HepG2 (cell line): ENCODE results near the gene SPTSSB. TPM values are rescaled to one million over a fixed set of nuclear protein-coding genes. Genes with fewer than 3 reads are reported as not detected.

ENCODE experiments used
- ATAC-seq: fragments of 200-7000 bp; cut with Tn5 transposase; 3 replicates; pipeline ENCODE4 v1.9.1; 2020; ENCODE audit warnings: mild to moderate bottlenecking, moderate library complexity
- BruUV-seq: library from RNA; stranded (reverse); fragments of 400-500 nt; replicated peaks from 2 replicates; lab custom pipeline; 2021; lab: Mats Ljungman, UMichigan
- CTCF ChIA-PET: fragments of 300-600 bp; formaldehyde crosslinking; extraction: SDS; loops from one replicate; lab custom pipeline; 2021; ENCODE audit warnings: low total read pairs, inconsistent platforms, low intra/inter-chr PET ratio; lab: Yijun Ruan, JAX
- POLR2A ChIA-PET: fragments of 350-600 bp; sonication (Branson Sonifier 250); formaldehyde crosslinking; loops from one replicate; lab custom pipeline; 2020; ENCODE audit warnings: antibody characterized with exemption, inconsistent platforms; lab: Yijun Ruan, JAX
- DNase-seq: peaks from one replicate; pipeline ENCODE4 v3.0.0-alpha.2; 2015; ENCODE audit warnings: low spot score
- FAIRE-seq: peaks from 3 replicates; lab custom pipeline; 2011; peaks lifted over from hg19 to GRCh38; lab: Jason Lieb, UNC
- H2AFZ ChIP-seq: one replicate; pipeline ENCODE4 v1.6.1; 2011; ENCODE audit warnings: low read length, inconsistent platforms
- H3K27ac ChIP-seq: fragments of 300-600 bp; 3 replicates; pipeline ENCODE4 v1.8.0; 2011; ENCODE audit warnings: mixed run types, mild to moderate bottlenecking, mixed read lengths, low read length, inconsistent platforms; ENCODE audit not compliant: insufficient read depth; ENCODE audit errors: extremely low read length
- H3K27me3 ChIP-seq, 2 experiments: fragments of 200-600 bp in 1 of 2; 2 replicates in 1 of 2; 3 replicates in 1 of 2; pipeline versions ENCODE4 v1.6.0 to v1.8.0; 2011; ENCODE audit warnings: low read length in 2 of 2, mild to moderate bottlenecking in 2 of 2, moderate library complexity in 2 of 2, inconsistent platforms in 1 of 2; ENCODE audit not compliant: insufficient read depth in 2 of 2, control insufficient read depth in 1 of 2
- H3K36me3 ChIP-seq, 2 experiments: fragments of 200-600 bp in 1 of 2; replicated peaks in 1 of 2; 2 replicates in 1 of 2; 3 replicates in 1 of 2; pipeline versions ENCODE4 v1.5.1 to v1.8.0; 2011; ENCODE audit warnings: low read length in 2 of 2, inconsistent platforms in 1 of 2; ENCODE audit not compliant: insufficient read depth in 2 of 2, control insufficient read depth in 1 of 2
- H3K4me1 ChIP-seq: 2 replicates; pipeline ENCODE4 v1.5.1; 2012; ENCODE audit warnings: low read length, inconsistent platforms; ENCODE audit not compliant: insufficient read depth
- H3K4me2 ChIP-seq: 2 replicates; pipeline ENCODE4 v1.6.0; 2011; ENCODE audit warnings: low read depth, low read length, inconsistent platforms
- H3K4me3 ChIP-seq, 3 experiments: fragments of 200-600 bp in 1 of 3; sonication (generic), shearing (Covaris generic) in 1 of 3; replicated peaks in 1 of 3; 2 replicates each; pipeline ENCODE4 v1.5.1; 2011 to 2016; ENCODE audit warnings: low read length in 3 of 3, inconsistent platforms in 2 of 3, low read depth in 2 of 3, mild to moderate bottlenecking in 2 of 3, control low read depth in 1 of 3, mixed read lengths in 1 of 3; ENCODE audit not compliant: insufficient read depth in 1 of 3
- H3K79me2 ChIP-seq: one replicate; pipeline ENCODE4 v1.6.1; 2011; ENCODE audit warnings: low read length, inconsistent platforms; ENCODE audit not compliant: insufficient read depth
- H3K9ac ChIP-seq: 2 replicates; pipeline ENCODE4 v1.6.0; 2011; ENCODE audit warnings: mild to moderate bottlenecking, low read depth, low read length, inconsistent platforms; ENCODE audit not compliant: insufficient read depth
- H3K9me3 ChIP-seq: 2 replicates; pipeline ENCODE4 v1.5.1; 2012; ENCODE audit warnings: mild to moderate bottlenecking, low read length
- H4K20me1 ChIP-seq: 2 replicates; pipeline ENCODE4 v1.6.0; 2011; ENCODE audit warnings: inconsistent platforms, mild to moderate bottlenecking, low read length, moderate library complexity; ENCODE audit not compliant: insufficient read depth
- ATF2 ChIP-seq: sonication (generic); formaldehyde crosslinking; IDR thresholded peaks from 2 replicates; pipeline ENCODE4 v1.4.0; 2020; ENCODE audit warnings: missing genetic modification reagents
- BORCS8-MEF2B ChIP-seq: sonication (generic); formaldehyde crosslinking; IDR thresholded peaks from 2 replicates; pipeline ENCODE4 v1.8.0; 2022; ENCODE audit warnings: mild to moderate bottlenecking, missing genetic modification reagents
- ETS1 ChIP-seq: sonication (generic); formaldehyde crosslinking; IDR thresholded peaks from 2 replicates; pipeline ENCODE4 v1.4.0; 2020; ENCODE audit warnings: missing genetic modification reagents
- FUBP1 ChIP-seq: sonication (generic); formaldehyde crosslinking; IDR thresholded peaks from 2 replicates; pipeline ENCODE4 v1.5.1; 2020; ENCODE audit warnings: missing genetic modification reagents, mild to moderate bottlenecking, borderline replicate concordance
- GATA4 ChIP-seq: sonication (generic); IDR thresholded peaks from 2 replicates; pipeline ENCODE4 v1.6.1; 2016; ENCODE audit warnings: antibody characterized with exemption, low read depth, borderline replicate concordance
- LCORL ChIP-seq, 2 experiments: fragments of 450-650 bp in 1 of 2; sonication (generic) in 1 of 2; formaldehyde crosslinking in 1 of 2; IDR thresholded peaks; 2 replicates each; pipeline versions ENCODE4 v1.5.0 to v1.6.1; 2017 to 2020; ENCODE audit warnings: antibody characterized with exemption in 1 of 2, missing genetic modification reagents in 1 of 2
- NFE2L2 ChIP-seq: fragments of 150-350 bp; IDR thresholded peaks from 2 replicates; pipeline ENCODE4 v1.6.1; 2014; ENCODE audit warnings: low read length
- ONECUT2 ChIP-seq: sonication (generic); formaldehyde crosslinking; IDR thresholded peaks from 2 replicates; pipeline ENCODE4 v1.4.0; 2020; ENCODE audit warnings: missing genetic modification reagents
- STAT5B ChIP-seq: sonication (generic); formaldehyde crosslinking; IDR thresholded peaks from 2 replicates; pipeline ENCODE4 v1.4.0; 2020; ENCODE audit warnings: missing genetic modification reagents
- ZBTB20 ChIP-seq: sonication (generic); formaldehyde crosslinking; IDR thresholded peaks from 2 replicates; pipeline ENCODE4 v1.8.1; 2023; ENCODE audit warnings: missing genetic modification reagents, low read depth, mild to moderate bottlenecking, borderline replicate concordance
- ZBTB8A ChIP-seq: sonication (generic); formaldehyde crosslinking; IDR thresholded peaks from 2 replicates; pipeline ENCODE4 v1.4.0; 2020; ENCODE audit warnings: mild to moderate bottlenecking, low read depth, missing genetic modification reagents, borderline replicate concordance
- ZNF468 ChIP-seq: sonication (generic); formaldehyde crosslinking; IDR thresholded peaks from 2 replicates; pipeline ENCODE4 v1.8.0; 2022; ENCODE audit warnings: mild to moderate bottlenecking, moderate library complexity, missing genetic modification reagents
- ZNF503 ChIP-seq: sonication (generic); formaldehyde crosslinking; IDR thresholded peaks from 2 replicates; pipeline ENCODE4 v1.4.0; 2020; ENCODE audit warnings: missing genetic modification reagents
- ZNF558 ChIP-seq: sonication (generic); formaldehyde crosslinking; IDR thresholded peaks from 2 replicates; pipeline ENCODE4 v1.9.0; 2022; ENCODE audit warnings: mild to moderate bottlenecking, missing genetic modification reagents, borderline replicate concordance
- ZNF639 ChIP-seq: conservative IDR thresholded peaks from 2 replicates; pipeline ENCODE4 v1.6.1; 2018; ENCODE audit warnings: missing genetic modification reagents
- ZNF644 ChIP-seq: IDR thresholded peaks from 2 replicates; pipeline ENCODE4 v1.6.1; 2016; ENCODE audit warnings: low read depth
- WGBS: methylation state at CpG from one replicate; pipeline ENCODE4 v1.1.6; 2017; ENCODE audit warnings: low lambda C conversion rate; 5-methylcytosine and 5-hydroxymethylcytosine counted together
- in situ Hi-C: cut with HindIII; loops from 2 replicates; pipeline ENCODE4 v1.10.0; 2017; ENCODE audit warnings: low pct_unique_long_range_greater_than_20kb; ENCODE audit not compliant: extremely low pct_ligation_motif_present
- intact Hi-C: fragments of 100-400 bp; cut with micrococcal nuclease; formaldehyde crosslinking; loops from one replicate; pipeline ENCODE4 v1.10.0; 2022; ENCODE audit not compliant: unreplicated experiment
- polyA plus RNA-seq, 8 experiments: library from polyadenylated mRNA; depleted of rRNA in 3 of 8; stranded (reverse) in 7 of 8; unstranded in 1 of 8; fragments of >200 nt; fragmentation: Illumina TruSeq in 4 of 8; extraction: Trizol in 4 of 8; gene quantifications; 2 replicates each; pipeline versions ENCODE4 v1.2.1 to v1.2.3, GENCODE V29; 2011 to 2016; ENCODE audit warnings: low read depth in 4 of 8, missing spikeins in 1 of 8, mixed read lengths in 1 of 8; ENCODE audit not compliant: insufficient read depth in 1 of 8
- total RNA-seq, 5 experiments: library from RNA; depleted of rRNA; stranded (reverse); fragments of >200 nt; fragmentation: Illumina TruSeq; extraction: Trizol; gene quantifications; 2 replicates each; pipeline ENCODE4 v1.2.3, GENCODE V29; 2016; ENCODE audit warnings: low read depth in 1 of 5

The SPTSSB gene
- total and polyA plus RNA-seq, 2 of the 13 experiments (the other 11 are each of a cell fraction or from before 2014, with no cell fraction given), result 0.51 to 2.4 TPM

GRCh38 chr3:161392853-161393252 is 21.5 kb upstream of the SPTSSB start (continued):
- no peak for TF ChIP-seq FUBP1 (CRISPR knock-in tag)
- TF ChIP-seq, all 625 proteins: peak for 0

- no peak for ATAC-seq
- no peak for DNase-seq
- in situ Hi-C loops (no loop called here), intact Hi-C loops (no loop called here)
- H3K4me3 ChIP-seq, result no peak overlapping the region
- H3K27me3 ChIP-seq, result peaks cover 0 to 3% of the 10 kb centered on the region in 2 experiments; a peak in 1 of 5 replicates
- no peak overlapping the region for H3K4me2 ChIP-seq
- BruUV-seq, result no TSS peak
- no peak overlapping the region for H3K27ac ChIP-seq
- no peaks in the 10 kb centered on the region for H4K20me1 ChIP-seq
- peaks cover 57% of the 10 kb centered on the region for H3K4me1 ChIP-seq
- H3K9me3 ChIP-seq, result no peaks in the 10 kb centered on the region
- no peaks in the 10 kb centered on the region for H3K79me2 ChIP-seq
- ChIA-PET POLR2A (no interaction called here), CTCF (no interaction called here)
- H3K36me3 ChIP-seq, result no peaks in the 10 kb centered on the region
- no peak overlapping the region for H3K9ac ChIP-seq
- no peak for FAIRE-seq
- no peak overlapping the region for H2AFZ ChIP-seq
- WGBS, result 64% methylated on average over 2 of the region's 2 CpGs
- TF ChIP-seq LCORL (IDR thresholded peaks at IDR 0.05) (no peak), LCORL (CRISPR knock-in tag; IDR thresholded peaks at IDR 0.05) (no peak), ZNF468 (CRISPR knock-in tag) (no peak), ZNF558 (no peak), STAT5B (CRISPR knock-in tag) (no peak), ZNF644 (no peak), GATA4 (no peak), BORCS8-MEF2B (no peak), ETS1 (CRISPR knock-in tag) (no peak), ATF2 (CRISPR knock-in tag) (no peak), ZBTB20 (CRISPR knock-in tag) (no peak), ZBTB8A (CRISPR knock-in tag) (no peak), ONECUT2 (CRISPR knock-in tag) (no peak), NFE2L2 (no peak), ZNF639 (CRISPR knock-in tag) (no peak), ZNF503 (no peak)
Measured at GRCh38 chr3:161390200-161390599, 18.9 kb upstream of the SPTSSB start.
